Retinal pigment epithelial cell (primary cell): ENCODE results near the gene PSD2.

Experiments used
- DNase-seq: peaks from one replicate; pipeline ENCODE4 v3.0.0-alpha.2; 2010; ENCODE audit warnings: low read depth
- H3K4me3 ChIP-seq: 2 replicates; pipeline ENCODE4 v1.5.1; 2011; ENCODE audit warnings: mild to moderate bottlenecking, low read length, control low read depth, moderate library complexity
- CTCF ChIP-seq: conservative IDR thresholded peaks from 2 replicates; pipeline ENCODE4 v1.5.1; 2011; ENCODE audit warnings: low read depth, low read length, control low read depth, inconsistent platforms

Gene PSD2

GRCh38 chr5:139856714-139857113, 61.1 kb downstream of the PSD2 start:
- no peak overlapping the region for H3K4me3 ChIP-seq
- DNase-seq: no peak
- TF ChIP-seq CTCF: no peak

GRCh38 chr5:139859013-139859412, 63.4 kb downstream of the PSD2 start:
- TF ChIP-seq CTCF: no peak
- H3K4me3 ChIP-seq: no peak overlapping the region
- DNase-seq: no peak

GRCh38 chr5:139861021-139861888, 65.6 kb downstream of the PSD2 start:
- TF ChIP-seq CTCF: no peak
- no peak overlapping the region for H3K4me3 ChIP-seq
- DNase-seq: no peak

- no peak overlapping the region for H3K4me3 ChIP-seq
- no peak for DNase-seq
- no peak for TF ChIP-seq CTCF
Measured at GRCh38 chr5:139861889-139862207, 66.2 kb downstream of the PSD2 start.

GRCh38 chr5:139862313-139862712, 66.7 kb downstream of the PSD2 start:
- no peak for DNase-seq
- TF ChIP-seq CTCF: no peak
- no peak overlapping the region for H3K4me3 ChIP-seq

GRCh38 chr5:139862803-139863202, 67.2 kb downstream of the PSD2 start:
- no peak for DNase-seq
- TF ChIP-seq CTCF: no peak
- H3K4me3 ChIP-seq: no peak overlapping the region

GRCh38 chr5:139863361-139863760, 67.8 kb downstream of the PSD2 start:
- DNase-seq: no peak
- H3K4me3 ChIP-seq: no peak overlapping the region
- TF ChIP-seq CTCF: no peak
